Trophoblast cell (in vitro differentiated cells and primary cell): ENCODE measurements around the gene SMDT1.
"Not testable (repeated sequence)": the region's sequence is repeated elsewhere in the genome, so short reads cannot be mapped to it uniquely, and the experiment has no call there.

Experiments used
- DNase-seq, 2 donors: peaks; one replicate each; pipeline ENCODE4 v3.0.0-alpha.2; 2016
- H2AFZ ChIP-seq: 2 replicates; pipeline ENCODE4 v1.6.1; 2013; ENCODE audit warnings: low read length, moderate library complexity, mild to moderate bottlenecking; ENCODE audit not compliant: insufficient read depth, poor library complexity
- H2AK5ac ChIP-seq: 2 replicates; pipeline ENCODE4 v1.6.1; 2013; ENCODE audit warnings: mild to moderate bottlenecking, low read length
- H2BK120ac ChIP-seq: 2 replicates; pipeline ENCODE4 v1.6.1; 2013; ENCODE audit warnings: low read length, mild to moderate bottlenecking, moderate library complexity; ENCODE audit not compliant: insufficient read depth, poor library complexity
- H2BK12ac ChIP-seq: 2 replicates; pipeline ENCODE4 v1.6.1; 2013; ENCODE audit warnings: mild to moderate bottlenecking, low read length, moderate library complexity
- H2BK5ac ChIP-seq: 2 replicates; pipeline ENCODE4 v1.6.1; 2013; ENCODE audit warnings: low read length, low read depth, moderate library complexity, mild to moderate bottlenecking; ENCODE audit not compliant: poor library complexity
- H3K14ac ChIP-seq: 2 replicates; pipeline ENCODE4 v1.6.1; 2013; ENCODE audit warnings: mild to moderate bottlenecking, low read length
- H3K18ac ChIP-seq: 2 replicates; pipeline ENCODE4 v1.6.1; 2013; ENCODE audit warnings: mild to moderate bottlenecking, low read length
- H3K23ac ChIP-seq: 2 replicates; pipeline ENCODE4 v1.6.1; 2013; ENCODE audit warnings: low read length
- H3K27ac ChIP-seq: 2 replicates; pipeline ENCODE4 v1.5.1; 2013; ENCODE audit warnings: low read depth, mild to moderate bottlenecking, inconsistent platforms, low read length, moderate library complexity
- H3K27me3 ChIP-seq: 2 replicates; pipeline ENCODE4 v1.6.1; 2013; ENCODE audit warnings: inconsistent platforms, mild to moderate bottlenecking, low read length, moderate library complexity; ENCODE audit not compliant: insufficient read depth
- H3K36me3 ChIP-seq, 2 experiments: 1 replicate in 1 of 2; 2 replicates in 1 of 2; pipeline ENCODE4 v1.6.1; 2013; ENCODE audit warnings: low read length in 2 of 2, mild to moderate bottlenecking in 2 of 2, moderate library complexity in 1 of 2; ENCODE audit not compliant: insufficient read depth in 2 of 2, control insufficient read depth in 1 of 2
- H3K4ac ChIP-seq: 2 replicates; pipeline ENCODE4 v1.6.1; 2013; ENCODE audit warnings: low read depth, mild to moderate bottlenecking, low read length, moderate library complexity
- H3K4me1 ChIP-seq, 2 experiments: 1 replicate in 1 of 2; 2 replicates in 1 of 2; pipeline ENCODE4 v1.6.1; 2013; ENCODE audit warnings: low read length in 2 of 2, mild to moderate bottlenecking in 2 of 2, moderate library complexity in 1 of 2; ENCODE audit not compliant: insufficient read depth in 2 of 2, control insufficient read depth in 1 of 2
- H3K4me2 ChIP-seq: 2 replicates; pipeline ENCODE4 v1.6.1; 2013; ENCODE audit warnings: inconsistent platforms, mild to moderate bottlenecking, low read length, moderate library complexity
- H3K4me3 ChIP-seq: 2 replicates; pipeline ENCODE4 v1.5.1; 2013; ENCODE audit warnings: mild to moderate bottlenecking, low read depth, low read length, inconsistent platforms
- H3K79me1 ChIP-seq: one replicate; pipeline ENCODE4 v1.6.1; 2013; ENCODE audit warnings: low read length
- H3K79me2 ChIP-seq: 2 replicates; pipeline ENCODE4 v1.6.1; 2013; ENCODE audit warnings: low read length, mild to moderate bottlenecking; ENCODE audit not compliant: control insufficient read depth, insufficient read depth, poor library complexity
- H3K9ac ChIP-seq: 2 replicates; pipeline ENCODE4 v1.6.1; 2013; ENCODE audit warnings: mild to moderate bottlenecking, low read length
- H3K9me3 ChIP-seq: 2 replicates; pipeline ENCODE4 v1.6.1; 2013; ENCODE audit warnings: low read depth, mild to moderate bottlenecking, control low read depth, inconsistent platforms, low read length; ENCODE audit not compliant: insufficient read depth
- H4K12ac ChIP-seq: 2 replicates; pipeline ENCODE4 v1.6.1; 2013; ENCODE audit warnings: low read depth, mild to moderate bottlenecking, low read length, moderate library complexity
- H4K8ac ChIP-seq: 2 replicates; pipeline ENCODE4 v1.6.1; 2013; ENCODE audit warnings: low read depth, mild to moderate bottlenecking, low read length, moderate library complexity
- H4K91ac ChIP-seq: one replicate; pipeline ENCODE4 v1.6.1; 2013; ENCODE audit warnings: low read depth, mild to moderate bottlenecking, low read length, moderate library complexity
- WGBS: extraction: QIAGEN DNeasy Blood & Tissue Kit; methylation state at CpG from one replicate; pipeline ENCODE4 v1.1.7; 2013; ENCODE audit warnings: missing lambda C conversion rate; ENCODE audit not compliant: insufficient read length, insufficient coverage; ENCODE audit errors: extremely low coverage; 5-methylcytosine and 5-hydroxymethylcytosine counted together

Gene SMDT1

GRCh38 chr22:42128007-42128406, 48.5 kb downstream of the SMDT1 start:
- not testable (repeated sequence) for H3K79me2 ChIP-seq, H2BK12ac ChIP-seq, H3K79me1 ChIP-seq, H3K14ac ChIP-seq, H3K18ac ChIP-seq, H4K8ac ChIP-seq, H3K27ac ChIP-seq, H3K27me3 ChIP-seq, H2AFZ ChIP-seq, H3K36me3 ChIP-seq, DNase-seq, H3K4me3 ChIP-seq, H3K23ac ChIP-seq, H2BK5ac ChIP-seq, H3K4me1 ChIP-seq, H4K91ac ChIP-seq, H3K4me2 ChIP-seq, H4K12ac ChIP-seq, H2AK5ac ChIP-seq, H3K4ac ChIP-seq, H3K9ac ChIP-seq, H3K9me3 ChIP-seq, H2BK120ac ChIP-seq
- WGBS = no CpG with 5 or more reads among the region's 13 CpGs

- not testable (repeated sequence) for H3K36me3 ChIP-seq, H3K27me3 ChIP-seq
Measured at GRCh38 chr22:42128776-42129694, 49.5 kb downstream of the SMDT1 start.

GRCh38 chr22:42130182-42130581, 50.7 kb downstream of the SMDT1 start:
- H4K91ac ChIP-seq, H4K8ac ChIP-seq, H3K27ac ChIP-seq, H3K27me3 ChIP-seq, H3K9ac ChIP-seq, H3K4me3 ChIP-seq, H2BK5ac ChIP-seq, H2AK5ac ChIP-seq, DNase-seq, H3K4ac ChIP-seq, H2AFZ ChIP-seq, H3K79me2 ChIP-seq, H3K9me3 ChIP-seq, H4K12ac ChIP-seq, H3K23ac ChIP-seq, H2BK120ac ChIP-seq, H2BK12ac ChIP-seq, H3K14ac ChIP-seq, H3K36me3 ChIP-seq, H3K4me1 ChIP-seq, H3K4me2 ChIP-seq, H3K18ac ChIP-seq, H3K79me1 ChIP-seq: not testable (repeated sequence)
- WGBS = no CpG with 5 or more reads among the region's 7 CpGs

More at GRCh38 chr22:42128776-42129694, 49.5 kb downstream of the SMDT1 start:
- DNase-seq, H2BK12ac ChIP-seq, H3K4me1 ChIP-seq, H3K4me3 ChIP-seq, H3K18ac ChIP-seq, H3K27ac ChIP-seq, H3K9me3 ChIP-seq, H4K8ac ChIP-seq, H3K79me2 ChIP-seq, H3K14ac ChIP-seq, H4K91ac ChIP-seq, H3K4ac ChIP-seq, H3K23ac ChIP-seq, H2AFZ ChIP-seq, H2AK5ac ChIP-seq, H2BK5ac ChIP-seq, H2BK120ac ChIP-seq, H3K79me1 ChIP-seq, H3K4me2 ChIP-seq, H3K9ac ChIP-seq: not testable (repeated sequence)
- no CpG with 5 or more reads among the region's 65 CpGs for WGBS
- peak overlapping the region; percentile 18 for H4K12ac ChIP-seq

- not testable (repeated sequence) for H2BK120ac ChIP-seq, H2BK12ac ChIP-seq, H3K9ac ChIP-seq, H3K4me2 ChIP-seq, H2AK5ac ChIP-seq, H3K4ac ChIP-seq, H3K27me3 ChIP-seq, H2BK5ac ChIP-seq, H3K18ac ChIP-seq, H3K4me3 ChIP-seq, H3K4me1 ChIP-seq, H4K8ac ChIP-seq, H3K79me2 ChIP-seq, H3K23ac ChIP-seq, H3K36me3 ChIP-seq, H3K9me3 ChIP-seq, H3K79me1 ChIP-seq, H2AFZ ChIP-seq, DNase-seq, H3K14ac ChIP-seq, H4K91ac ChIP-seq, H4K12ac ChIP-seq, H3K27ac ChIP-seq
- WGBS = no CpG with 5 or more reads among the region's 14 CpGs
Measured at GRCh38 chr22:42130639-42131431, 51.3 kb downstream of the SMDT1 start, which contains the start of gene CYP2D6. Gene CYP2D6 (minus strand): TSS chr22:42130810. CDS start chr22:42130791, 19 bp downstream.
